Epithelial cell of prostate (primary cell): Measurements from ENCODE around the gene PCDHGC5.
A peak's percentile ranks its signal among the peaks of the same experiment; 100 is the strongest.

ENCODE experiments used
- DNase-seq: peaks from one replicate; pipeline ENCODE4 v3.0.0-alpha.2; 2011; ENCODE audit warnings: low read depth, low spot score
- H3K27ac ChIP-seq: fragments of 450-650 bp; 2 replicates; pipeline ENCODE4 v1.5.1; 2017; ENCODE audit warnings: mild to moderate bottlenecking

The PCDHGC5 gene

GRCh38 chr5:141490271-141490670 is 1.4 kb downstream of the PCDHGC5 start:
- no peak overlapping the region for H3K27ac ChIP-seq
- no peak for DNase-seq

- no peak overlapping the region for H3K27ac ChIP-seq
- no peak for DNase-seq
These were observed 1.9 kb downstream of the PCDHGC5 start for GRCh38 chr5:141490771-141491170.

DNA sequence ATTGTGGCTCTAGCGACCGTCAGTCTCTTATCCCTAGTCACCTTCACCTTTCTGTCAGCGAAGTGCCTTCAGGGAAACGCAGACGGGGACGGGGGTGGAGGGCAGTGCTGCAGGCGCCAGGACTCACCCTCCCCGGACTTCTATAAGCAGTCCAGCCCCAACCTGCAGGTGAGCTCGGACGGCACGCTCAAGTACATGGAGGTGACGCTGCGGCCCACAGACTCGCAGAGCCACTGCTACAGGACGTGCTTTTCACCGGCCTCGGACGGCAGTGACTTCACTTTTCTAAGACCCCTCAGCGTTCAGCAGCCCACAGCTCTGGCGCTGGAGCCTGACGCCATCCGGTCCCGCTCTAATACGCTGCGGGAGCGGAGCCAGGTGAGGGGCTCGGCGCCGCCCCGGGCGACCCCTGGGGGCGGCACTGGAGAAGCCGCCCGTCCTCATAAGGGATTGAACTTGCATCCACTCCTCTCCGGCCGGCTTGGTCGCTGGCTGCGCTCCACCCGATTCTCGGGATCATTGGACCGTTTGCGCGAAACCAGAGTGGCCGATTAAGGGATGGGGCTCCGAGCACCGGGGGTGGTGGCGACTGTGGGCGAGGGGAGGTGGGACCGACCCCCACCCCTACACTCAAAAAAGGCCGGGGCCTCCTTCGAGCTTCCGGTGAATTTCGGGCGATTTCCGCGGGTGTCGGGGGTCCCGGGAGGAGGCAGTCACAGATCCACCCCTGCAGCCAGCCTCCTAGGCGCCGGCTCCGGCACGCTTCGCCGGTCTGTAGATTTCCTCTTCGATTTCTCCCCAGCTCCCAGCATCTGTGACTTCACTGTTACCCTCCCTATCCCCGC is 2.7 kb downstream of the PCDHGC5 start:
- no peak for DNase-seq
- H3K27ac ChIP-seq, result no peak overlapping the region

DNA sequence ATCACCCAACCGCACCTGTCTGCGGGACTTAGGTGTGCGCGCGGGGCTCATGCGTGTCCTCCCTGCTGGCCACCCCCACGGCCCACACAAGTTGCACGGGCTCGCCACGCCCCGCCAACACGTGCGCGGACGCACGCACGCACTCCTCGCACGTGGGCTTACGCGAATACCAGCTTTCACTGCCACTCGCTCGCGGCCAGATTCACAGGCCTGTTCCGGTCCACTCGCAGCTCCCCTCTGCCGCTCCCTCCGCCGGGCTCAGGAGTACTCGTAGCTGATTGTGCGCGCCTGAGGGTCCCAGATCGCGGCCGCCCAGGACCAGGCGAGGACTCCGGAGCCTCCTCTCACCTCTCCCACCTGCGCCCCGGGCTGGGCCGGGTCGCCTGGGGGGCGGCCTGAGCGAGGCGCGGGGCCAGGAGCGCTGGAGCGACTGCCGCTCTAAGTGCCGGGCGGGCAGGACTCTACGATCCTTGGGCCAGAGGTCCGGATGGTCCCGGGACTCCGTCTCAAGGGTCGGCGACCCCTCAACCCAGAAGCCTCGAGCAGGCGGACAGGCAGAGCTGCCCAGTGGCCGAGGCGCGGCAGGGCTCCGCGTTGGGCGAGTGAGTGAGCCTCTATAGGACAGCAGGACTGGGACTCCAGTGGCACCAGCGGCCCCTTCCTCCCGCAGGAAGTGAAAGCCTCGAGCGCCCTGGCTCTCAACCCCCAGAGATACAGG is 3.4 kb downstream of the PCDHGC5 start:
- H3K27ac ChIP-seq, result no peak overlapping the region
- DNase-seq, result no peak

DNA sequence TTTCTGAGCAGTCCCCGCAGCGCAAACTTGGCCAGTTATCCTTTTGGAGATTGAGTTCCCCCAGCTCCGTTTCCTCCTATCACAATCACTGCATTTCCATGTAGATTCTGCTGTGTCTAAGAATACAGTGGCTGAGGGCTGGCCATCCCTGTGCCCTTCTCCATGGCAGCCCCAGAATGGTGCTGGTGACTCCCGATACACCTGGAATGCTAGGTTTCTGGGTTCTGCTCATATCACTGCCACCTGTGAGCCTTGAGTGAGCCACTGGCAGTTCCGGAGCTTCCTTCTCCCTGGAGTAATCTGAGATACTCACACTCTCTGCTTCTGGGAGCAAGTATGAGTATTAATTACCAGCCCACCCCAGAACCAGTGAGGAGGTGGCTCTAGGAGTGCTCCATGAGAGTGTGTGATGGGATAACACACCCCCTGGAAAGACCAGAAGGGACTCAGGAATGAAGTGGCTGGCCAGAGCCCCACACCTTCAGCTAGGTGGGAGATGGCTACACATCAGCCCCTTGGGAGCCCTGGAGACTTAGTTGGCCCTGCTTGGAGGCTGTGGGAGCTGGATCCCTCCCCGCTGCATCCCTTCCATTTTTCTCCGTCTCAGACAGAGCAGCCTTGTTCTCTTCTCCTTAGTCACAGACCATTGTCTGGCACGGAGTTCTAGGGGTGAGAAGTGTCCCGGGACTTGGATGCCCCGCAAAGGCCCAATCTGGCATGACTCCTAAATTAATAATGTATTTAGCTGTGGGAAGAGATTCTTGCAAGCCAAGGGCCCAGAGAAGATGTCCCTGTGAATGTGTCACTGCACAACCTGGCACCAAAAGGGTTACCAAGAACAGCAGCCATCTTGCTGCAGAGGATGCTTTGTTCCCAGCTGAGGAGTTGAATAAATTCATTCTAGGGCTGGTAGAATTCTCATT is 4.9 kb downstream of the PCDHGC5 start:
- no peak for DNase-seq
- H3K27ac ChIP-seq, result no peak overlapping the region

- H3K27ac ChIP-seq, result no peak overlapping the region
- no peak for DNase-seq
These were observed 6.0 kb downstream of the PCDHGC5 start for GRCh38 chr5:141494761-141495452.

DNA sequence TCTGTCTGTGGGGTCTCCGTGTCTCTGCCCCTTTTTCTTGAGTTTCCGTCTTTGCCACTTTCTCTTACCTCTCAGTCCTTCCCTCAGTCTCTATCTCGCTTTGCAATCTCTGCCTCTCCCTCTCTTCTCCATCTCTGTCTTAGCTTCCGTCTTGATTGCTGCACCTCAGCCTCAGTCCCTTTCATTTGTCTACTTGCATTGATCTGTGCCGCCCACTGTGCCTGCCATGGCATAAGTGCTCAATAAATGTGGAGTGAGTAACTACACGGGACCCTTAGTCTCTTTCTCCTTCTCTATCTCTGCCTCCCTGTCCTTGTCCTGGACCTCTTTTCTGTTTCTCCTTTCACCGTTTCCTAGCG is 6.6 kb downstream of the PCDHGC5 start:
- no peak for DNase-seq
- H3K27ac ChIP-seq, result no peak overlapping the region

DNA sequence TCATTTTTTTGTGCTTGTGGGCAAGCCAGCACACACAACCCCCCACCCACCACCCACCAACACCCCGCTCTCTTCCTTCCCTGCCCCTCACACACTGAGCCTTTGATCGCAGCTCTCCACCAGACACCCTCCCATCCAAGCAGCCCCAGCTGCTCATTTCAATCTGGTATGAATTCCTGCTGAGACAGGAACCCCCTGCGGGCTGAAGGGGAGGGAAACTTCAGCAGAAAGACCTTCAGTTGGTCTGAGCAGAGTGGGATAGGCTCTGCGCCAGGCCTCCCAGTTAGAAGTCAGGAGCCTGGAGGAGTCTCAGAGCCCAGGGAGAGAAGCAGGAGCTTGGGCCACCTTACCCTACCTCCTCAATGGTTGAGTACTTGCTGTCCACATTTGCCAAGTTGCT is 7.2 kb downstream of the PCDHGC5 start:
- DNase-seq, result no peak

GRCh38 chr5:141501761-141502160 is 12.9 kb downstream of the PCDHGC5 start:
- no peak overlapping the region for H3K27ac ChIP-seq
- no peak for DNase-seq

More for the DNA sequence above, 7.2 kb downstream of the PCDHGC5 start:
- H3K27ac ChIP-seq, result no peak overlapping the region

- DNase-seq, result no peak
- H3K27ac ChIP-seq, result no peak overlapping the region
These were observed 14.8 kb downstream of the PCDHGC5 start for GRCh38 chr5:141503681-141504080.

GRCh38 chr5:141504216-141504615 is 15.3 kb downstream of the PCDHGC5 start:
- H3K27ac ChIP-seq, result no peak overlapping the region
- no peak for DNase-seq

GRCh38 chr5:141506381-141507155 is 17.7 kb downstream of the PCDHGC5 start:
- H3K27ac ChIP-seq, result peak overlapping the region; percentile 94
- DNase-seq, result no peak

DNA sequence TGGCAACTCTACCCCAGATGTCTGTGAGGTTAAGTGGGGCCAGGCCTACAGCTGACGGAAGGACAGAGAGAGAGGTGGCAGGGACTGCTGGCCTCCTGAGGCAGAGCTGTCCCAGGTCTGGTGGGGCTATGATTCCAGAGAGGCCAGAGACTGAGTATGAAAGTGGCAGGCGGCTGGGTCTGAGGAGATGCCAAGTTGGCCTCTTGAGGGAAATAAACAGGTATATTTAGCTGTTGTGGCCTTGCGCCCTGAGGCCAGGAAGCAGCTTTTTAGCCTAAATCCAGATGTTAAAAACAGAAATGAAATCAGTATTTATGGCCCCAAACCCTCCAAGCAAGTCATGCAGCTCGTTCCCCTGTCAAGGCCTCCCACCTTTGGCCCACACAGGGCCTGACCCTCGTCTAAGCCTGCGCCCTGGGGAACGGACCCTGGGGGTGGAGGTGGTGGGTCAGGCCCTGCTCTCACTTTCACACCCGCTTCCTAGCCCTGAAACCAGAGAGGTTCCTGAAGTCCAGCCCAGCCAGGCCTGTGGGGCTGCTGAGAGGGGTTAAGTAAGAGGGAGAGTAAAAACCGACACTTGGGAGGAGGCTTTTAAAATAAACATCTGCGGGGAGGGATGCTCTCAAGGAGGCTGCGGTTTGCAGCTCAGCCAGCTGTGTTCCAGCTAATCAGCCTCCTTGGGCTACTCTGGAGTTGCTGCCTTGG is 18.7 kb downstream of the PCDHGC5 start:
- peak overlapping the region; percentile 94 for H3K27ac ChIP-seq
- DNase-seq, result no peak

DNA sequence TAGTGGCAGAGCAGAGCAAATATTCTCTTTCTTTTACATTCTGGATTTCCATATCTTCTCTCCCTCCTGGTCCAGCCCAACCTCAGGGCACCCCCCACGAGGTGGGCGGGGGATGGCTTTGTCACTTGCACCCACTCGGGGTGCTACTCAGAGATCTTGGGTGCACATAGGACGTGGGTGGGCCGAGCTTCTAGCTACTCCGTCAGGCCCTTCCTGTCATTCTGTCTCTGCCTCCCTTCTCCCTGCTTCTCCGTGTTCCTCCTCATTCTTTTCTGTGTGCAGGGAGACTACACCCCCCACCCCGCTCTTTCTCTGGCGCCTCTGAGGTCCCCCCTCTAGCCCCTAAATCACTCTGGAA is 19.5 kb downstream of the PCDHGC5 start:
- DNase-seq, result no peak
- peak overlapping the region; percentile 94 for H3K27ac ChIP-seq

DNA sequence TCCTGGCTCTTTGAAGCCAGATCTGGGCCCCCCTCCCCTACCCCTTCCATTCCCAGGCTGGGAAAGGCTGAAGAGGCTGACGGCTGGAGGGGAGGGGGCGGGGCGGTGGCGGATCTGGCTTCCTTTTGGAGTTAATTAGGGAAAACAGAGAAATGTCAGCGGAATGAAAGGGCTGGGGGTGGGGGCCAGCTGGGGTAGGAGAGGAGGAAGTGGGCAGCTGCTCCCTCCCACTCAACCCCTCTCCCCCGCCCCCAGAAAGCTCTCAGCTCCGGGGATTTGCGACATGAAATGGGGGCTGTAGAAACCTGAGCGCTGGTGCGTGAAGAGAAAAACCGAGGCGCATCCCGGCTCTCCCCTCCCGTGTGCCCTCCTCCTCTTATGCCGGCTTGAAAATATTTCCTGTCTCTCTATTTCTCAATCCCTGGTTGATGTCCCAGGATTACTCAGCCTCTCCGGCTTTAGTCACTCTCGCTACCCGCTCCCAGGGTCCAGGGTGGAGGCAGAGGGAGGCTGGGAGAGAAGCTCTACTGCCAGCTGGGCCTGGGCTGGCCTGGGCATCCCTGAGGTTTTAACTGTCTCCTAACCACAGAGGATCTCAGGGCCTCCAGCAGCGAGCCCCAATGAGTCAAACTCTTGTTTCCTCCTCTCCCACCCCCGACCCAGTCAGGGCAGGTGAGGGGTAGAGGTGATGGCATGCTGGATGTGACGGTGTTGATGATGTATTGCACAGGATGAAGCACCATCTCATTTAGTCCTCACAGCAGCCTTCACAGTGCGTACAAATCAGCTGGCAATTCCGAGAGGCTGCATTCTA is 20.1 kb downstream of the PCDHGC5 start:
- peak overlapping the region; percentile 94 for H3K27ac ChIP-seq

GRCh38 chr5:141510160-141510559 is 21.3 kb downstream of the PCDHGC5 start:
- H3K27ac ChIP-seq, result peak overlapping the region; percentile 94
- DNase-seq, result no peak

More for the DNA sequence above, 20.1 kb downstream of the PCDHGC5 start:
- no peak for DNase-seq

GRCh38 chr5:141510850-141511601 is 22.1 kb downstream of the PCDHGC5 start:
- H3K27ac ChIP-seq, result no peak overlapping the region
- DNase-seq, result no peak
